ENCODE measurements around the gene ASB9.
"Not testable (repeated sequence)": the region's sequence is repeated elsewhere in the genome, so short reads cannot be mapped to it uniquely, and the experiment has no call there.

The ASB9 gene, protein sequence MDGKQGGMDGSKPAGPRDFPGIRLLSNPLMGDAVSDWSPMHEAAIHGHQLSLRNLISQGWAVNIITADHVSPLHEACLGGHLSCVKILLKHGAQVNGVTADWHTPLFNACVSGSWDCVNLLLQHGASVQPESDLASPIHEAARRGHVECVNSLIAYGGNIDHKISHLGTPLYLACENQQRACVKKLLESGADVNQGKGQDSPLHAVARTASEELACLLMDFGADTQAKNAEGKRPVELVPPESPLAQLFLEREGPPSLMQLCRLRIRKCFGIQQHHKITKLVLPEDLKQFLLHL

DNA sequence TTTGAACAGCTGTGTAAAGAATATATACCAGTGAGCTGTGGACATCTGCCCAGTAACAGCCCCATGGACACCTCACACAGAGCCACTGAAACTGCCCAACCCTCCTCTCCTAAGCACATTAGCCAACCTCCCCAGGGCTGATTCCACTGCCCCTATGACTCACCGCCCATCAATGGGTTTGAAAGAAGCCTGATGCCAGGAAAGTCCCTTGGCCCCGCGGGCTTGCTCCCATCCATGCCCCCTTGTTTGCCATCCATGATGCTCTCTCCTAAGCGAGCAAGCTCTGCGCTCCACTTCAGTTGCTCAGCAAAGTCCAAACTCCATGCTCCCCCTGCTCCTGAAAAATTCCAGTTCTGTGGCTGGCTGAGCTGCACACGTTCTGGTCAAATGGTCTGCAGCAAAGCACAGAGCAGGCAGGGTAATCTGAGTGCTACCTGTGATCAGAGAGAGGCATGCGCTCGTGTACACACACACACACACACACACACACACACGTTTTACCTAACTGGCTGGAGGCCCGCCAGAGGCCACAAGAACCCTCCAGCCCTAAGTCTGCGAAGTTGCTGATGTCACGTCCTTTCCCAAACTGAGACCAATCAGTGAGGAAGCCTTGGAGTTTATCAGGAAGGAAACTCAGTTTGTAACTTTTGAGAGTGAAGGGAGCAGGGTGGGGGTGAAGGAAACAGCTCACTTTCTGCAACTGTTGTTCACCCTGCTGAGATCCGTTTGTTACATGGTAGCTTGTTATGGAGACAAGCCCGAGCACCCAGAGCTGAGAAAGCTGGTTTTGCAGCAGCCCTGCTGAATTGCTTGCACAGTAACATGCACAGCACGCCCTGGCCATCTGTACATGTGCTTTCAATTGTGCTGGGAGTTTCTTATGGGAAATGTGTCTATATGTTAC, at the start of gene ASB9:
TSS of gene ASB9 (minus strand) at position 466 of the 904 bp plus-strand sequence. CDS start at position 257, 209 bp downstream.
- DNase-seq: peak; percentile 23

DNA sequence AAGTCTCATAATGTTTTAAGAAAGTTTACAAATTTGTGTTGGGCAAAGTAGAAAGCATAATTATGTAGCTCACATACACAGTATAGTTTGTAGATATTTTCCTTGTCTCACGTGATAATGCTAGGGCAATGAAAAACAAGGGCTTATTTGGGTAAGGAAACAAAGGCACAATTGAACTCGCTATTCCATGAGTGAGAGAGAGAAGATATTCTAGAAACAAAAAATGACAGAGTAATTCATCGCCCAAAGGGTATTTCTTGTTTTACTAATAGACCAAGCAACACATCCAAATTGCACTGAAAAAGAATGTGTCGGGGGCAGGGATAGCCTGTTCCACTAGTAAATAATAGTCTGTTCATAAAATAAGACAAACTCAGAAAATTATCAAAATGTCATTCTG, 49.2 kb upstream of the ASB9 start:
- no peak for DNase-seq

DNA sequence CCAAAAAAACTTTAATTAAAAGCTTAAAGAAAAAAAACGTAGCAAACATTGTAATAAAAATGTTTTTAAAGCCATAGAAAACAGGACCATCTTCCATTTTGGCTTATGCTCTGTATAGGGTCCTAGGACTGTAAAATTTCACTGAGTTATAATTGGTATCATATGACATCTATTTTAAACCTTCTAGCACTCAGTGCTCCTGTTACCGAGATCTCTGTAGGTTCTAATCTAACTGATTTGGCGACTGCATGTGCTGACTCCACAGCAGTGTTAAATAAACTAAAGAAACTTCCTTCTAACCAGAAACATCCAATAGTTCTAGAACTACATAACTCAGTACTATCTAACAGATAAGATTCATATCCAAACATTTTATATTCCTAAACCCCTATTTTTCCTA, 45.6 kb upstream of the ASB9 start, which contains the start of gene ASB11:
TSS of gene ASB11 (minus strand) at position 132 of the 400 bp plus-strand sequence. CDS start at position 97, 35 bp downstream.
- DNase-seq: no peak

DNA sequence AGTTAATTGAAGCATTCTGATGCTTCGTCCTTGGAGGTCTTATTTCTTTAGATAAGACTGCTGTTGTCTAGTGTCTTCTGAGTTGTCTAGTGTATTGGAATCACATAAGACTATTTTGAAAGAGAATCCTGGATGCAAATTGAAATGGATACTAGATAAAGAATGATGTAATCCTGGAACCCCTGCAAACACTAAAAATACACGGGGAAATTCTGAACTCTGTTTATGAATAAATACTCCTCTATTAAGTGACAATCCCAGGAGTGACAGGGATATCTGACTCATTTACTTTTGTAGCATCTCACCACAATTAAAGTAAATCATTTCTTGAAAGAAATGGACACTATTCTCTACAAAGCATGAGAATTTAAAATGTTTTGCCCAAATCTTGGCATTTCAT, 44.6 kb upstream of the ASB9 start:
- no peak for DNase-seq

DNA sequence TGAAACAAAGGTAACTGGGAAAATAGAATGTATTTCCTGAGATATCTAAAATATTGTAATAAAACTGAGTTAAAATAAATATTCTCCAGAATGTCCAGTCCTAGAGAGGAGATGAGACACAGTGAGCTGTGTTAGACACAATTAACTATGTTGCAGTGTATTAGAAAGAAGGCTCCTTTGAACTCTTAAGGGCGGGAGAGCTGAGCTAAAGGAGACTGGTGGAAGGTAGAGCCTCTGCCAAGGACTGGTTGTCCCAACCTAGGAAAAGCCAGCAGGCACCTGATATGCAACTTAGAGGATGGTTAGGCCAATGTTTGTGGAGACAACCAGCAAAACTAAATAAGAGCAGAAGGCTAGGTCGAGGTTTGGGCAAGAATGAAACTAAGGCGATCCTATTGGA, 41.2 kb upstream of the ASB9 start:
- DNase-seq: no peak

DNA sequence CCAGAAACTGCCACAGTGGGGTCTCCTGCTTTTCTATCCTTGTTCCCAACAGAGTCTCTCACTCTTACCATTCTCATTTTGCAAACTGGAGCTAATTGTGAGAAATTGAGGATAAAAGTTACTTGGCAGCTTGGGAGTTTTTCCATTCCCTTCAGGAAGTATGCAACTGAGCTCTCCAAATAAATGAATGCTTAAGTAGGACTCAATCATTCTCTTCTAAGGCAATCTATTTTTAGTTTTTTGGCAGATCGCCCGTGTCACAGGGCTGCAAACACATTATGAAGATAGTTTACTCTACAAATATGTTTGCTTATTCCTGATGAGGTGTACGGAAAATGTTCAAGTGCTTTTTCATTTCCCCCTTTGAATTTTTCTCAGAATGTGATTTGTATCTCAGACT, 40.2 kb upstream of the ASB9 start:
- DNase-seq: no peak

DNA sequence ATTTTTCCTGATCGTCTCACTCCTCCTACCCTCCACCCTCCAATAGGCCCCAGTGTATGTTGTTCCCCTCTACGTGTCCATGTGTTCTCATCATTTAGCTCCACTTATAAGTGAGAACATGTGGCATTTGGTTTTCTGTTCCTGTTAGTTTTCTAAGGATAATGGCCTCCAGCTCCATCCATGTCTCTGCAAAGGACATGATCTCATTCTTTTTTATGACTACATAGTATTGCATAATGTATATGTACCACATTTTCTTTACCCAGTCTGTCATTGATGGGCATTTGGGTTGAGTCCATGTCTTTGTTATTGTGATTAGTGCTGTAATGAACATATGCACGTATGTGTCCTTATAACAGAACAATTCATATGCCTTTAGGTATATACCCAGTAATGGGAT, 36.0 kb upstream of the ASB9 start:
- DNase-seq: not testable (repeated sequence)

DNA sequence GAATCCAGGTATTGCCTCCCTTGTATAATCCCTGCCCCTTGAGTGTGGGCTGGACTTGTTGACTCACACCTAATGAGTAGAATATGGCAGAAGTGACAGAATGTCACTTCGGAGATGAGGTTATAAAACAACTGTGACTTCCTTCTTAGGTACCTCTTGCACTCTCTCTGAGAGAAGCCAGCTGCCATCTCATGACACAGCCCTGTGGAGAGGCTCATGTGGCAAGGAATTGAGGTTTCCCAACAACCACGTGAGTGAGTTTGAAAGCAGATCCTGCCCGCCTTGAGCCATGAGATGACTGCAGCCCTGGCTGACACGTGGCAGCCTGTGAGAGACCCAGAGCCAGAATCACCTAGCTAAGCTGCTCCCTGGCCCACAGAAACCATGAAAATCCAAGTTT, 32.0 kb upstream of the ASB9 start:
- peak; percentile 33 for DNase-seq

DNA sequence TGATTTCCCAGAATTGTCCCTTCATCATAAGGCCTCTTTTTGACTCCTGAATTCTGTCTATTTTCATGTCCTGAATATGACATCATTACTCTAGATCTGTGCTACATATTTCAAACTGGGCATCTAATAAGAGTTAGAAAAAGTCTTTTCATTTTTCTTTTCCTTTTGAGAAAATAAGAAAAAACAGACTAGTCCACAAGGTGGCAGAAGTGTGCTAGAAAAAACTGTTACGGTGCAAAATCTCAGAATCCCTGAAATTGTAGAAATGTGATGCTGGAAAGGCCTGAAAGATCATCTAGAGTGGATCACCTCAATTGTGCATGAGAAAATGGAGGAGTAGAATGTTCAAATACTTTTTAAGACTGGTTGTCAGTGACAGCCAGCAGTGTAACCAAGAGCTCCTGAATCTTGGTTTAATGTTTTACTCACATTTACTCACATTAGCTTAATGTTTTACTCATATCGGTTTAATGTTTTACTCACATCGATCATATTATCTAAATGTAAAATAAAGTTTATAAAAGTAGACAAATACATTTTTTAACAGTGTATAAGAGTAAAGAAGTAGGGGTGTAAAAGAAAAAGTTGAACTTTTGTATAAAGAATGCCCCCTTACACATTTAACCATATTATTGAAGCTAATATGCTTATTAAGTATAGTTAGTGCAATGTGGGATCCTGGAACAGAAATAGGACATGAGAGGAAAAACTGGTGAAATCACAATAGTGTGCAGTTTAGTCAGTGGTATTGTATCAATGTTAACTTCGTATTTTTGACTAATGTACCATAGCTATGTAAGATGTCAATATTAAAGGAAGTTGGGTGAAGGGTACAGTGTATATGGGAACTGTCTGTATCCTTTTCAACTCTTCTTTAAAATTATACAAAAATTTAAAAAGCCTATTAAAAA, 30.3 kb upstream of the ASB9 start:
- no peak for DNase-seq

DNA sequence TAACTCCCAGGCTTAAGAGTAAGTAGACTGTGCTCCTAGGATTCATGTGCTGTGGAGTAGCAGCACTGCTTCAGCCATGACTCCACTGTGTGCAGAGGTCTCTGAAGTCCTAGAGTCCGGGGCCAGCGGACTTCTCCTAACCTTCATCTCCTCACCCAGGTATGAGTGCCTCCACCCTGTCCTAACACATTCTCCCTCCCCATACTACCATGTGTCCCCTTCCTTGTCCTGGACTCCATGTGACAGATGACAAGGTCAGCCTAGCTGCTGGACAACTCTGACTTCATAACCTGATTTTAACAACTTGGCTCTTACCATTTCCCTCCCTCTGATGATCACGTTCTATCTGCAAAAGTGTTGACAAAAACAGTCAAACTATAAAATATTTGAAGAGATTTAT, 28.9 kb upstream of the ASB9 start:
- DNase-seq: no peak

DNA sequence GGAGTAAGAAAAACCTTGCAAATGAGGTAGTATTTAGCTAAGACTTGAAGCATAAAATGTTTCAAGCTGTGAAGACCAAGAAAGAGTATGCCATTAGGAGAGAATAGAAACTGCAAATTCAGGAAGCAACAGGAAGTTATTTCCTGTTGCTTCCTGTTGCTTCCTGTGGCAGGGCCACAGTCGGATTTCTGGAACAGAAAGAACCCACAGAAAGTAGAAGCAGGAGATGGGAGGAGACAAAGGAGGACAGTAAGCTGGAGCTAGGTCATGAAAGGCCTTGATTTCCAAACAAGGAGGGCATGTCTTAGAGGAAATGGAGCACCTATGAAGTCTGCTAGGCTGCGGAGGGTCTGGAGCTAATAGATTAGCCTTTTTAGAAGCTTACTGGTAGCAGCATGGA, 28.3 kb upstream of the ASB9 start:
- DNase-seq: no peak

DNA sequence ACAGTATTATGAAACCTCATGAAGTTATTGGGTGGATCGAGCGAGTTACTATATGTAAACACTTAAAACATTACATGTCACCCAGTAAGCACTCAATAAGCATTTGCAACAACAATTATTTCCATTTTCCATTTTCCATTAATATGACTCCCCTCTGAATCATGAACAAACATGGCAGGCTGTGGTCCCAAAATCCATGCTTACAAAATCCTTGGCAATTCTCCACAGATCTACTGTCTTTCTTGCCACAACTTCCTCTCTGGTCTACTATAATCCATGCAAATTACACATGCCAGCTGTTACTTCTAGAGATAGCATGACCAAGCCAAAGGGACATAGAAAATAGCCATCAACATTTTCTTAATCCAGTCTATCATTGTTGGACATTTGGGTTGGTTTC, 23.6 kb upstream of the ASB9 start:
- no peak for DNase-seq

DNA sequence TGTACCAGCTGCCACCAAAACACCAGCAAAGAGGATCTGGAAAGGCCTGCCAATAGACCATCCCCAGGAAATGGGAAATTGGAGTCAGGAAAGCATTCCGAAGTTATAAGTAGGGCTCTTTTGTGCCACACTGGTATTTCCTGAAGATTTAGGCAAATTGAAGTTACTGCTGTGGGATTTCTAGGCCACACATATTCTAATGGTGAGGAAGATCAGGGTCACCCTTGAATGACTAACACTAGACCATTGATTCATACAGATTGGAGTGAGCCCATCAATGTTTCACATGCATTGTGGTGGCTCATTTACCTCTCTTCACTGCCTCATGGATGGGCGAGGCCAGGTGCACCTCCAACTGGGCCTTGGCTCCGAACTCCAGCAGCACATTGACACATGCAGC, 23.0 kb upstream of the ASB9 start:
- DNase-seq: no peak

DNA sequence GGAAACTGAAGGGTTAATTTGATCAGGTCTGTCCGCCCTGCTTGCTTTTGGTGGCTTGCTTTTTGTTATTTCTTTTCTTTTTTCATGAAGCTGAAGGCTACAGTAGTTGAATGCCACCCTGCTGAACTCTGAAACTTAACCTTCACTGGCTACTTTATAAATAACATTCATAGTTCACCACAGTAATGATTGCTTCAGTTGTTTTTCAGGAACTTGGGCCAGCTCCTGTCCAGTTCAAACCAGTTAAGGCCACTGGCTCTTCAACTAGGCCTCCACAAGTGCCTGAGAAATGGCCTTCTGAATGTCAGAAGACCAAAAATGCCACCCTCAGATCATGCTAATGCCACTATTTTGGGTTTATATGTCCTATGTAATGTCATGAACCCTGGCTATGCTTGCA, 7.7 kb upstream of the ASB9 start:
- no peak for DNase-seq

DNA sequence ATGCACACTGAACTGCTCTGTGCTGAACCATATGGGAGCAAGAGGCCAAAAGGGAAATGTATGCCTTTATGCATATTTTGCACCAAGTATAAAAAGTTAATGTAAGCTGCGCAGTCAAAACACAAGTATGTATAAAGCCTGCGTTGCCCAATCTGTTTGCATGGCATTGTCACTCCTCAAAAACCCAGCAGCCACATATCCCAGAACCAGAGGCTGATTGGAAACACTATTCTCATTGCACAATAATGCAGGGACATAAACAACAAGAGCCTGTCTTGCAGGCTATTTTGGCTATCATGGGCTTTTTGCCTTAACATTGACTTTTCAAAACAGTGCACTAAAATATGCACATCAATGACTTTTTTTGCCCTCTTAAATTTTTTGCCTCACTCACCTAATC, 5.1 kb upstream of the ASB9 start:
- no peak for DNase-seq

DNA sequence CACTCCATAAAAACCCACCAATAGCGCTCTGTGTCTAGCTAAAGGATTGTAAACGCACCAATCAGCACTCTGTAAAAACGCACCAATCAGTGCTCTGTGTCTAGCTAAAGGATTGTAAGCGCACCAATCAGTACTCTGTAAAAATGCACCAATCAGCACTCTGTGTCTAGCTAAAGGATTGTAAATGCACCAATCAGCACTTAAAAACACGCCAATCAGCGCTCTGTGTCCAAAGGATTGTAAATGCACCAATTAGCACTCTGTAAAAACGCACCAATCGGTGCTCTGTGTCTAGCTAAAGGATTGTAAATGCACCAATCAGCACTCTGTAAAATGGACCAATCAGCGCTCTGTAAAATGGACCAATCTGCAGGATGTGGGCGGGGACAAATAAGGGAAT, 3.4 kb upstream of the ASB9 start:
- not testable (repeated sequence) for DNase-seq

DNA sequence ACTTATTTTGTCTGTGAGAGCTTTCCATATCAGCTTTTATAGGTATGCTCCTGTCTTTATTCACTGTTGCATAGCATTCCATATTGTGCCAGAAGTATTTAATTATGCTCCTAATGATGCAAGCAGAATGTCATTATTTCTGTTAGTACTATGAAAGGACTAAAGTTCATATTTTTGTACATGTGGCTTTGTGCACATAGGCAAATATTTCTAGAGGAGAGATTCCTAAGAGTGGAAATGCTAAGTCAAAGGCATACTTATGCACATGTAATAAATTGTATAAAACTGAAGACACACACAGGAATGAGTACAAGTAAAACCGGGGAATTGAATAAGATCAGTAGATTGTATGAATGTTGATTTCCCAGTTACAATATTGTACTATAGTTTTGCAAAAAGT, 1.9 kb upstream of the ASB9 start:
- no peak for DNase-seq

DNA sequence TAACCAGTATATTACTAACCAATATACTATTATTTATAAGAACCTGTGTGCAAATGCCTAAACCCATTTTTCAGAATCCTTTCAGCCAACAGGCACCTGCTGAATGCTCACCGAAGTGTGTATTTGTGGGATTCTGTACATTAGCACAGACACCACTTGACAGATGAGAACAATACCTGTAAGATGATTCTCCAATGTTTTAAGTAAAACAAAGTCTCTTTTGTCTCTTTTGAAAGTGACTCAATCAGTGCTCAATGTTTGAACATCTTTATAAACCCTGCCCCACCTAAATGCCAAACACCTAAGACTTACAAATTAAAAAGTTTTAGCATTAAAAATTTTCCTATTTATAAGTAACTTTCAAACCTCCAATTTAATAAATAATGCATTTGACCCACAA, 763 bp downstream of the ASB9 start:
- DNase-seq: no peak

DNA sequence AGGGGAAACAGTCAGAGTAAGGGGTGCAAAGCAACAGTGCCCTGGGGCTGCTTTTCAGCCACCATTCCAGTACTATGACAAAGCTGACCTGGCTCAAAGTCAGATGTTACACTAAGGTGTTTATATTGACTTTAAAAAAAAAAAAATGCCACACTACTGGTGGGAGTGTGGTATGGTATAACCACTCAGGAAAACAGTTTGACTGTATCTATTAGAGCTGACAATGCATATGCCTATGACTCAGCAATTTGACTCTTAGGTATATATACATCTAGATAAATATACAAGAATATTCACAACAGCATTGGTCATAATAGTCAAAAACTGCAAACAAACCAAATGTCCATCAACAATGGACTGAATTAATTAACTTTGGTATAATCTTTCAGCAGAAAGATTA, 15.0 kb downstream of the ASB9 start:
- DNase-seq: no peak

DNA sequence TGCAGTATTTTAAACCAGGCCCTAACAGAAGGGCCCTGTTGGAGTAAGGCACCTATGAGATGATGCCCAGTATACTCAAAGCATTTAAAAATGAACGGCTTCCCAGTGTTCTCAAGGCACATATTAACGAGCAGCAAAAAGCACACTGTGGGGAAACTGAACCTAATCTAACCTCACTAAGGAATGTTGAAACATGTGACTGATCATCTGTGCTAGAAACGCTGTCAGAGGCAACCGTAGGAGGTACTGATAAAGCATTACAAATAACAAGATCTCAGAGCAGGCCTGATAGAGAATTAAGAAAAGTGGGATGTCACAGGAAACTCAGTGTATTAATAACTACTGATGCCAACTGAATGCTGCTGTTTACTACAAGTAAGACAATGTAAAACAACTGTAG, 24.0 kb downstream of the ASB9 start:
- no peak for DNase-seq

DNA sequence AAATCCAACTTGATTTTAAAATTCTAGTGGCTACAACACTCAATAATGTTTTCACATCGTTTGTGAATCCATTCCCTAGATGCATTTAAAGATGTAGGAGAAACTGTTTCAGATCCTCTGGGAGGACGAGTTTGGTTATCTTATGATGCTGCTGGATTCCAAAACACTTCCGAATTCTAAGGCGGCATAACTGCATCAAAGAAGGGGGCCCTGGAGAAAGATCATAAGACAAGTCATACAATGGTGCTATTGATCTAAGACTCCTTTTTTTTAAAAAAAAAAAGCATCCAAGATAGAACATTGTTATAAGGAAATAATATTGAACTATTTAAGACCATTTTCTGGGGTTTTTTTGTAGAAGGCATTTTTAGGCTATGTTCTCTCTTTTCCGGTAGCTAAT, 25.5 kb downstream of the ASB9 start:
- no peak for DNase-seq

DNA sequence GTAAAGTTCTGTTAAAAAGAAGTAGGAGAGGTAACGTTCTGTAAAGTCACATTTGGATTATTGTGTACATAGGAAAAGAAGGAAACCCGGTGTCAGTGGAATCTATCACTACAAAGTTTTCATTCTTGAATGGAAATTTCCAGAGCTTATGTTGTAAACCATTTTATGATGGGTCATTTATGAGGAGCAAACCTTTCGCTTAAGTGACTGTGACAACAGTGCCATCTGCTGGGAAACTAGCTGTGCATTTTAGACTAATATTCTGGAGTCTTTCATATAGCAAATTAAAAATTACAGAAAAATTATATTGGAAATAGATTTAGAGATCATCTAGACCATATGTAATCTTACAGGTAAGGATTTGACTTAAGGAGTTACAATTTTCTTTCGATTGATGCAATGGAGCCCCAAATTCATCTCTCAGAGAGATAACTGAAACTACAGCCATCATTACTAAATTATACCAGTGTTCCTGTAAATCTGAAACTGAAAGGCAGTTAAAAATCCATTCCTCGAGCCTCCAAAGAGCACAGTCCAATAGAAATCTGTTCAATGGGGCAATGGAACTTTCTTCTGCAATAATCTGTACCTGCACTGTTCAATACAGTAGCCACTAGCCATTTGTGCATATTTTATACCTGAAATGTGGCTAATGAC, 26.9 kb downstream of the ASB9 start:
- peak; percentile 27 for DNase-seq

DNA sequence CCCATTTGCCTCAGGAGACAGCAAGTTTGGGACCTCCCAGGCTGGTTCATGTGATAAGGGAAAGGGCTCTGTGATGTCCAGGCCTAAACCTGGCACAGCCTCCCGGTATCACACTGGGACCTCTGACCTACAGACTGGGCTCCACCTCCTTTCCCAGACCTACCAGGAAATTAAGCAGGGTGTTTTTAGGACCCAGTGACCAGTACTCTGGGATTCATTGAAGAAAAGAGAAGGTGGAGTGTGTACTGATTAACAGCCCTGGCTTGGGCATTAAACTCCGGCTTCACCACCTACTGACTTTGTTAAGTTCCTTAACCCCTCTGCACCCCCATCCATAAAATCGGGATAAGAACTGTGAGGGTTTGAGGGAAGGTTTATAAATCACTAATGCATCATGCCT, 28.6 kb downstream of the ASB9 start:
- no peak for DNase-seq
